Sigmoid colon (tissue), 4 donors: ENCODE data around the gene REPS2.

ENCODE experiments used
- CTCF ChIP-seq, 4 experiments: fragments of 450-650 bp in 3 of 4; fragments of 200-600 bp in 1 of 4; IDR thresholded peaks; one replicate each; pipeline ENCODE4 v1.5.1; 2016 to 2019; ENCODE audit warnings: antibody characterized with exemption in 4 of 4, mild to moderate bottlenecking in 3 of 4, moderate library complexity in 2 of 4
- POLR2A ChIP-seq, 2 donors: fragments of 450-650 bp; IDR thresholded peaks; one replicate each; pipeline ENCODE4 v1.6.1; 2016; ENCODE audit warnings: antibody characterized with exemption in 2 of 2, mild to moderate bottlenecking in 2 of 2, moderate library complexity in 2 of 2
- POLR2AphosphoS5 ChIP-seq, 4 donors: sonication (generic); formaldehyde crosslinking; IDR thresholded peaks; one replicate each; pipeline ENCODE4 v1.6.1; 2017; ENCODE audit warnings: antibody characterized with exemption in 4 of 4

GRCh38 chrX:17104433-17104832 is 158.0 kb downstream of the REPS2 start:
- TF ChIP-seq POLR2A (IDR thresholded peaks at IDR 0.05) (no peak), POLR2AphosphoS5 (IDR thresholded peaks at IDR 0.05) (no peak), CTCF (IDR thresholded peaks at IDR 0.05) (no peak)
